D341Med (cell line): ENCODE results near the gene UTF1.

ENCODE experiments used
- DNase-seq: peaks from one replicate; pipeline ENCODE4 v3.0.0; 2012; ENCODE audit warnings: low spot score

Gene UTF1

GRCh38 chr10:133230044-133230361 is at the start of gene UTF1:
Gene UTF1, plus strand, starts transcription at chr10:133230217. Its CDS starts 72 bp downstream, at chr10:133230289.
- no peak for DNase-seq

- no peak for DNase-seq
These were observed 48.9 kb upstream of the UTF1 start for GRCh38 chr10:133180965-133181639.

- DNase-seq: no peak
These were observed 47.8 kb upstream of the UTF1 start for GRCh38 chr10:133182190-133182589.

GRCh38 chr10:133182791-133183645 is 47.0 kb upstream of the UTF1 start:
- DNase-seq: no peak

- no peak for DNase-seq
These were observed 46.2 kb upstream of the UTF1 start for GRCh38 chr10:133183646-133184378.

- no peak for DNase-seq
These were observed 45.3 kb upstream of the UTF1 start for GRCh38 chr10:133184591-133185244.

- no peak for DNase-seq
These were observed 44.6 kb upstream of the UTF1 start for GRCh38 chr10:133185421-133185820.

- no peak for DNase-seq
These were observed 44.1 kb upstream of the UTF1 start for GRCh38 chr10:133185916-133186315.

- DNase-seq: no peak
These were observed 43.5 kb upstream of the UTF1 start for GRCh38 chr10:133186416-133187090.

- no peak for DNase-seq
These were observed 42.7 kb upstream of the UTF1 start for GRCh38 chr10:133187091-133187905.

- DNase-seq: no peak
These were observed 41.9 kb upstream of the UTF1 start for GRCh38 chr10:133187906-133188681.

- no peak for DNase-seq
These were observed 40.8 kb upstream of the UTF1 start for GRCh38 chr10:133189256-133189655.

- DNase-seq: no peak
These were observed 40.3 kb upstream of the UTF1 start for GRCh38 chr10:133189726-133190125.

- DNase-seq: no peak
These were observed 39.8 kb upstream of the UTF1 start for GRCh38 chr10:133190225-133190624.

GRCh38 chr10:133191651-133192050 is 38.4 kb upstream of the UTF1 start:
- no peak for DNase-seq

GRCh38 chr10:133194151-133194550 is 35.9 kb upstream of the UTF1 start:
- DNase-seq: no peak

GRCh38 chr10:133195096-133195495 is 34.9 kb upstream of the UTF1 start:
- no peak for DNase-seq

- DNase-seq: no peak
These were observed 34.4 kb upstream of the UTF1 start for GRCh38 chr10:133195611-133196010.

GRCh38 chr10:133196221-133196915 is 33.6 kb upstream of the UTF1 start:
- no peak for DNase-seq
